NCI-H2107 treated with DMSO at 0.1 percent for 48 hours (cell line): ENCODE measurements around the gene FAM149B1.

Experiments
- DNase-seq: peaks from one replicate; lab custom pipeline; 2025; ENCODE audit not compliant: unreplicated experiment; lab: John Stamatoyannopoulos, UW

Gene FAM149B1

DNA sequence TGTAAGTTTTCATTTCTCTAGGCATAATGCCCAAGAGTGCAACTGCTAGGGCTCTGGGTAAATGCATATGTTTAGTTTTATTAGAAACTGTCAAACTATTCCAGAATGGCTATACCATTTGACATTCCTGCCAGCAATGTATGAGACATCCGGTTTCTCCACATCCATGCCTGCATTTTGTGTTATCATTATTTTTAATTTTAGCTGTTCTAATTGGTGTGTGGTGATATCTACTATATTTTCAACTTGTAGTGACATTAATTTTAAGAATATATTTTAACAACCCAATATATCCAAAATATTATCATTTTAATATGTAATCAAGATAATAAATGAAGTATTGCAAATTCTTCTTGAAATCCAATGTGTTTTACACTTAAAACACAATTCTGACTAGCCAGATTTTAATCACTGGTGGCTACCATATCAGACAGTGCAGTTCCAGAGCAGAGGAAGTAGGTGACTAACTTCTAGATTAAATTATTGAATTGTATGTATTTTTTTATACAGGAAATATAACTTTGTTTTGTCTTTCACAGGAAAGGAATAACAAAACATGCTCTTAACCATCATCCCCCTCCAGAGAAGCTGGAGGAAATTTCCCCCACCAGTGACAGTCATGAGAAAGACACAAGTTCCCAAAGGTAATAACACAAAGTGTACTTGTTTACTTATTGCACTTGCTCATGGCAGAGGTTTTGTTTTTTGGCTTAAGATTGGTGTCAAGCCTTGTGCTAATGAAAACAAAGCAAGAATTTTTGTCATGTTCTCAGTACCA lies 6.4 kb downstream of the FAM149B1 start:
- DNase-seq, result no peak

- DNase-seq, result no peak
These were observed 14.6 kb downstream of the FAM149B1 start for GRCh38 chr10:73182568-73182967.

- no peak for DNase-seq
These were observed 15.9 kb downstream of the FAM149B1 start for GRCh38 chr10:73183667-73184281.

GRCh38 chr10:73186266-73186665 lies 18.3 kb downstream of the FAM149B1 start:
- no peak for DNase-seq

- no peak for DNase-seq
These were observed 22.3 kb downstream of the FAM149B1 start for GRCh38 chr10:73190188-73190587.

GRCh38 chr10:73205081-73205480 lies 37.2 kb downstream of the FAM149B1 start:
- DNase-seq, result no peak

DNA sequence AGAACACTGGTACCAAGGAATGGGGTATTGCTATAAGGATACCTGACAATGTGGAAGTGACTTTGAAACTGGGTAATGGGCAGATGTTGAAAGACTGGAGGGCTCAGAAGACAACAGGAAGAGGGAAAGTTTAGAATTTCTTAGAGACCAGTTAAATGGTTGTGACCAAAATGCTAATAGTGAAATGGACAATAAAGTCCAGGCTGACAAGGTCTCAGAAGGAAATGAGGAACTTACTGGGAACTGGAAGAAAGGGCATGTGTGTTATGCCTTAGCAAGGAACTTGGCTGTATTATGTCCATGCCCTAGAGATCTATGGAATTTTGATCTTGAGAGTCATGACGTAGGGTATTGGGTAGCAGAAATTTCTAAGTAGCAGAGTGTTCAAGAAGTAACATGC lies 38.0 kb downstream of the FAM149B1 start:
- no peak for DNase-seq

- DNase-seq, result no peak
These were observed 38.5 kb downstream of the FAM149B1 start for GRCh38 chr10:73206385-73206784.

DNA sequence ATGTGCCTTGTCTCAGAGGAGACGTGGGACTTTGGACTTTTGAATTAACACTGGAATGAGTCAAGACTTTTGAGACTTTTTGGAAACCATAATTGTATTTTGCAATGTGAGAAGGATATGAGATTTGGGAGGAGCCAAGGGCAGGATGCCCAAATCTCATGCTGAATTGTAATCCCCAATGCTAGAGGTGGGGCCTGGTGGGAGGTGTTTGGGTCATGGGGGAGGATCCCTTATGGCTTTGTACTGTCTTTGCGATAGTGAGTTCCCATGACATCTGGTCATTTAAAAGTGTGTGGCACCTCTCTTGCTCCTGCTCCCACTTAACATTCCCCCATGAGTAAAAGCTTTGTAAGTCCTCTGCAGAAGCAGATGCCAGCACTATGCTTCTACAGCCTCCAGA lies 40.0 kb downstream of the FAM149B1 start:
- DNase-seq, result no peak

- DNase-seq, result no peak
These were observed 41.8 kb downstream of the FAM149B1 start for GRCh38 chr10:73209705-73210104.

GRCh38 chr10:73210395-73211105 lies 42.6 kb downstream of the FAM149B1 start:
- no peak for DNase-seq

- DNase-seq, result no peak
These were observed 43.3 kb downstream of the FAM149B1 start for GRCh38 chr10:73211106-73211811.

DNA sequence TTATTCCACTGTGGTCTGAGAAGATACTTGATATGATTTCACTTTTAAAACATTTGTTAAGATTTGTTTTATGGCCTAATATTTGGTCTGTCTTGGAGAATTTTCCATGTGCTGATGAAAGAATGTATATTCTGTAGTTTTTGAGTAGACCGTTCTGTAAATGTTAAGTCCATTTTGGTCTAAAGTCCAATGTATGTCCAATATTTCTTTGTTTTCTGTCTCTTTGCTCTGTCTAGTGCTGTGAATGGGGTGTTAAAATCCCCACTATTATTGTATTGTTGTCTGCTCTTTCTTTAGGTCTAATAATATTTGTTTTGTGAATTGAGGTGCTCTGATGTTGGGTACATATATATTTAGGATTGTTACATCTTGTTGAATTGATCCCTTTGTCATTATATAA lies 47.8 kb downstream of the FAM149B1 start:
- no peak for DNase-seq

DNA sequence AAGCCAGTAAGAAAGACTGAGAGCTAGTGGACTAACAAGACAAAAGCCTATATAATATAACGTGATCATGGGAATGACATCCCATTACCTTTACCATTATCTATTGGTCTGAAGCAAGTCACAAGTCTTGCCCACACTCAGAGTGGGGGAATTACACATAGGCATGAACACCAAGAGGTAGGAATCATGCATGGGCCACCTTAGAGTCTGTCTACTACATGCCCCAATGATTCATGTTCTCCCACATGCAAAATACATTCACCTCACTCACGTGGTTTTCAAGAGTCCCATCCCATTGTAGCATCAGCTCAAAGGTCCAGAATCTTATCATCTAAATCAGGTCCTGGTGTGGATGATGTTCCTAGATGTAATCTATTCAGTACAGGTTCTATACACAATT lies 49.7 kb downstream of the FAM149B1 start:
- DNase-seq, result no peak

- no peak for DNase-seq
These were observed 50.7 kb downstream of the FAM149B1 start for GRCh38 chr10:73218431-73219191.

GRCh38 chr10:73219384-73219783 lies 51.5 kb downstream of the FAM149B1 start:
- DNase-seq, result no peak

DNA sequence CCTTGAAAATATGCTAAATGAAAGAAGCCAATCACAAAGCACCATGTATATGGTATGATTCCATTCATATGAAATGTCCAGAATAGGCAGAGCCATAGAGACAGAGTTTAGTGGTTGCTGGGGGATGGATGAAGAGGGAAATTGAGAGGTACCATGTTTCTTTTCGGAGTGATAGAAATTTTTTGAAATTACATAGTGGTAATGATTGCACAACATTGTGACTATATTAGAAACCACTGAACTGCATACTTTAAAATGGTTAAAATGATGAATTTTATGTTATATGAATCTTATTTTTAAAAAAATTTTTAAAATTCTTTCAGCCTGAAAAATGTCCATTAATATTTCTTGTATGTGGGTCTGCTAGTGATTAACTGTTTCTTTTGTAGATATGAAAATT lies 53.1 kb downstream of the FAM149B1 start:
- no peak for DNase-seq

GRCh38 chr10:73225518-73225917 lies 57.6 kb downstream of the FAM149B1 start:
- no peak for DNase-seq

- DNase-seq, result no peak
These were observed 58.7 kb downstream of the FAM149B1 start for GRCh38 chr10:73226663-73227062.

DNA sequence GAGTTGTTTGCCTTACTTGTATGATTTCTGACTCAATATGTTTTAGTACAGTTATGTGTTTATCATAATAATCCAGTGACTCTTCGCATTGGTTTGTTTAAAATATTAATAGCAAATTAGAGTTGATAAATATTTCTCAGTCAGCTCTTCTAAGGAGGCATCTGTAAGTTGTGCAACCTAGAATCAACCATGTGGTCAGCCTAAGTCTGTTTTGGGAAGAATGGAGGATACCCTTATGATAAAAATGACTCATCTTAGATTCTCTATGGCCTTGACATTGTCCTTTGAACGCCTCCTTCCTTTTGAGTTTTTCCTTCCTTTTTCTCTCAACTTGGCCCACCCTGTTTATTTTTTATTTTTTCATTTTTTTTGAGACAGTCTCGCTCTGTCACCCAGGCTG lies 60.3 kb downstream of the FAM149B1 start:
- no peak for DNase-seq

DNA sequence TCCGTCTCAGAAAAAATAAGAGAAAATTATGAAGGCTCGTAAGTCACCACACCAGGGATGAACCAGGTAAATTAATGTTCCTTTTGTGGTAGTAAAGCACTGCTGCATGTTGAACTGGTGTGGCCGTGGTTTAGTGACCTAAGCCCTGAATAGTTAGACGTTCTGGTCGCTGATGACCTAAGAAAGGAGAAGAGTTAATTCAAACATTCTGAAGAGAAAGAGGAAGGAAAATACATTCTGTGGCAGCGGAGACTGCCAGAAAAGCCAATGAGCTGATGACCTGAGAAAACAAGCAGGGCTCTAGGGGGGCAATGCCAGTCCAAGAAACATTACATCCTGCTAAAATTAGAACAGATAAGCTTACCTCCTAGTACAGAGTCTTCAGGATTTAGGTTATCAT lies 61.6 kb downstream of the FAM149B1 start:
- no peak for DNase-seq
